Fibroblast of lung (primary cell): ENCODE measurements around the gene ITGAE. TPM values are rescaled to one million over a fixed set of nuclear protein-coding genes. Genes with fewer than 3 reads are reported as not detected.
A peak's percentile ranks its signal among the peaks of the same experiment; 100 is the strongest.

Experiments used
- DNase-seq, 2 donors: peaks; one replicate each; pipeline versions ENCODE4 v3.0.0 to v3.0.0-alpha.2; 2010; ENCODE audit warnings: low read depth in 2 of 2
- H2AFZ ChIP-seq: 2 replicates; pipeline ENCODE4 v1.5.1; 2012; ENCODE audit warnings: low read length, control low read depth, inconsistent platforms
- H3K27ac ChIP-seq: 2 replicates; pipeline ENCODE4 v1.5.1; 2011; ENCODE audit warnings: low read length, control low read depth; ENCODE audit not compliant: insufficient read depth
- H3K27me3 ChIP-seq: 2 replicates; pipeline ENCODE4 v1.5.1; 2011; ENCODE audit warnings: mild to moderate bottlenecking, low read length; ENCODE audit not compliant: control insufficient read depth, insufficient read depth
- H3K36me3 ChIP-seq: 2 replicates; pipeline ENCODE4 v1.5.1; 2011; ENCODE audit warnings: low read length; ENCODE audit not compliant: control insufficient read depth, insufficient read depth
- H3K4me1 ChIP-seq: 2 replicates; pipeline ENCODE4 v1.5.1; 2011; ENCODE audit warnings: low read length; ENCODE audit not compliant: control insufficient read depth, insufficient read depth; ENCODE audit errors: extremely low read depth
- H3K4me2 ChIP-seq: 2 replicates; pipeline ENCODE4 v1.5.1; 2011; ENCODE audit warnings: low read length, control low read depth; ENCODE audit not compliant: insufficient read depth; ENCODE audit errors: extremely low read depth
- H3K4me3 ChIP-seq, 4 experiments: fragments of 200-600 bp in 1 of 4; sonication (generic) in 1 of 4; replicated peaks in 1 of 4; 2 replicates each; pipeline ENCODE4 v1.5.1; 2011 to 2016; ENCODE audit warnings: low read length in 4 of 4, low read depth in 3 of 4, mild to moderate bottlenecking in 3 of 4, control low read depth in 2 of 4, inconsistent platforms in 1 of 4, mixed read lengths in 1 of 4; ENCODE audit not compliant: insufficient read depth in 1 of 4; ENCODE audit errors: control extremely low read depth in 1 of 4
- H3K79me2 ChIP-seq: 2 replicates; pipeline ENCODE4 v1.5.1; 2012; ENCODE audit warnings: mild to moderate bottlenecking, low read length, inconsistent platforms; ENCODE audit not compliant: control insufficient read depth, insufficient read depth
- H3K9ac ChIP-seq: 2 replicates; pipeline ENCODE4 v1.5.1; 2011; ENCODE audit warnings: mild to moderate bottlenecking, low read length, control low read depth; ENCODE audit not compliant: insufficient read depth
- H3K9me3 ChIP-seq: 2 replicates; pipeline ENCODE4 v1.5.1; 2012; ENCODE audit warnings: low read depth, low read length; ENCODE audit not compliant: control insufficient read depth, insufficient read depth
- H4K20me1 ChIP-seq: 2 replicates; pipeline ENCODE4 v1.5.1; 2011; ENCODE audit warnings: low read length; ENCODE audit not compliant: control insufficient read depth, insufficient read depth; ENCODE audit errors: extremely low read depth
- EZH2 ChIP-seq: IDR thresholded peaks from 2 replicates; pipeline ENCODE4 v1.5.1; 2012; ENCODE audit warnings: low read length, control low read depth, mild to moderate bottlenecking; ENCODE audit errors: missing control alignments
- polyA plus RNA-seq, 2 donors: library from polyadenylated mRNA; depleted of rRNA in 1 of 2; stranded (reverse) in 1 of 2; unstranded in 1 of 2; fragments of >200 nt; gene quantifications; 2 replicates each; pipeline ENCODE4 v1.2.1, GENCODE V29; 2011 to 2012; ENCODE audit warnings: missing spikeins in 1 of 2
- total RNA-seq: library from RNA; depleted of rRNA; stranded (reverse); fragments of >200 nt; gene quantifications from 2 replicates; pipeline ENCODE4 v1.2.1, GENCODE V29; 2014
- TF ChIP-seq, protein P1 (sequence below), 2 donors: IDR thresholded peaks in 1 of 2; conservative IDR thresholded peaks in 1 of 2; 1 replicate in 1 of 2; 2 replicates in 1 of 2; pipeline ENCODE4 v1.5.1; 2011 to 2012; ENCODE audit warnings: low read length in 2 of 2, control low read depth in 1 of 2, inconsistent platforms in 1 of 2, low read depth in 1 of 2, mild to moderate bottlenecking in 1 of 2

The ITGAE gene
- total and polyA plus RNA-seq, 2 donors (not counting 1 experiment from before 2014, with no cell fraction given): 29.7 to 72.5 TPM

DNA sequence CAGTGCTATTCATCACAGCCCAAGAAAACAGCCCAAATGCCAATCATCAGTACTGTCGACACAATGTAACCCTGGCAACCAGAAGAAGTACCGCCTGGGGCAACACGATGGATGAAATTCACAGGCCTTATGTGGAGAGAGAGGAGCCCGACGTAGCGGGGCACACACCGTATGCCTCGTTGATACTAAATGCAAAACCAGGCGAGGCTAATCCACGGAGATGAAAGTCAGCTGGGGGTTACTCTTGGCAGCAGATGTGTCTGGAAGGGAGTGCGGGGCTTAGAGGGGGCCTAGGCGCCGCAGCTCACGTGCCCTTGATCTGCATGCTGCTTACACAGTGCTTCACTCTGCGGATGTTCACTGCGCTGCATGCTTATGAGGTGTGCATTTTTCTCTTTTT is 29.8 kb downstream of the ITGAE start:
- Histone ChIP-seq H2AFZ (no peak overlapping the region), H3K27me3 (peaks cover 7% of the 10 kb centered on the region), H4K20me1 (no peaks in the 10 kb centered on the region), H3K27ac (no peak overlapping the region), H3K4me3 (no peak overlapping the region), H3K79me2 (no peaks in the 10 kb centered on the region), H3K9ac (no peak overlapping the region), H3K9me3 (no peaks in the 10 kb centered on the region), H3K4me1 (no peaks in the 10 kb centered on the region), H3K36me3 (no peaks in the 10 kb centered on the region), H3K4me2 (no peak overlapping the region)
- TF ChIP-seq, protein P1, sequence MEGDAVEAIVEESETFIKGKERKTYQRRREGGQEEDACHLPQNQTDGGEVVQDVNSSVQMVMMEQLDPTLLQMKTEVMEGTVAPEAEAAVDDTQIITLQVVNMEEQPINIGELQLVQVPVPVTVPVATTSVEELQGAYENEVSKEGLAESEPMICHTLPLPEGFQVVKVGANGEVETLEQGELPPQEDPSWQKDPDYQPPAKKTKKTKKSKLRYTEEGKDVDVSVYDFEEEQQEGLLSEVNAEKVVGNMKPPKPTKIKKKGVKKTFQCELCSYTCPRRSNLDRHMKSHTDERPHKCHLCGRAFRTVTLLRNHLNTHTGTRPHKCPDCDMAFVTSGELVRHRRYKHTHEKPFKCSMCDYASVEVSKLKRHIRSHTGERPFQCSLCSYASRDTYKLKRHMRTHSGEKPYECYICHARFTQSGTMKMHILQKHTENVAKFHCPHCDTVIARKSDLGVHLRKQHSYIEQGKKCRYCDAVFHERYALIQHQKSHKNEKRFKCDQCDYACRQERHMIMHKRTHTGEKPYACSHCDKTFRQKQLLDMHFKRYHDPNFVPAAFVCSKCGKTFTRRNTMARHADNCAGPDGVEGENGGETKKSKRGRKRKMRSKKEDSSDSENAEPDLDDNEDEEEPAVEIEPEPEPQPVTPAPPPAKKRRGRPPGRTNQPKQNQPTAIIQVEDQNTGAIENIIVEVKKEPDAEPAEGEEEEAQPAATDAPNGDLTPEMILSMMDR (conservative IDR thresholded peaks at IDR 0.05 in 1 of 2, IDR thresholded peaks at IDR 0.05 in 1 of 2; ENCODE audit: low read depth in 1 of 2, low read length in 2 of 2): no peak
- TF ChIP-seq EZH2: no peak
- peak in 1 of 2 donors; percentile 27 for DNase-seq

DNA sequence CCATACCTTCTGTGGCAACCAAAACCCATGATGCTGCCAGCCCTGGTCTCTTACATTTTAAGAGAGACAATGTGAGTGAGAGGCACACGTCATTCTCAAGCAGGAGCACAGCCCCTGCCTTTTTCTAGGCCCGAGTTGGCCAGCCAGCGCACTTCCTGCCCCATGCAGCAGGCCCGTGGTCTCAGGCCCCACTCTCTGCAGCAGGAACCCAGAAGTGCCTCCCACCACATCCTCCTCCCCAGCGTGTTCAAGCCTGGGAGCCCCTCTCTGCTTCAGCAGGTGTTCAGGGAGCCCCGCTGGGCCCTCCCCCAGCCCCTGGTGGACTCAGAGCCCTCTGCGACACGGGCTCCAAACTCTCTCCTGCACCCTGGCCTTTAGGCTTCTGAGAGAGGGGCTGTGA is 30.5 kb downstream of the ITGAE start:
- no peak overlapping the region for H3K4me2 ChIP-seq
- no peaks in the 10 kb centered on the region for H3K79me2 ChIP-seq
- H3K27ac ChIP-seq: no peak overlapping the region
- no peak overlapping the region for H3K4me3 ChIP-seq
- H3K9ac ChIP-seq: no peak overlapping the region
- H3K36me3 ChIP-seq: no peaks in the 10 kb centered on the region
- no peak overlapping the region for H2AFZ ChIP-seq
- H3K9me3 ChIP-seq: no peaks in the 10 kb centered on the region
- no peak for DNase-seq
- peaks cover 7% of the 10 kb centered on the region for H3K27me3 ChIP-seq
- TF ChIP-seq EZH2: no peak
- TF ChIP-seq, protein P1 (conservative IDR thresholded peaks at IDR 0.05 in 1 of 2, IDR thresholded peaks at IDR 0.05 in 1 of 2; ENCODE audit: low read depth in 1 of 2, low read length in 2 of 2): no peak
- no peaks in the 10 kb centered on the region for H4K20me1 ChIP-seq
- H3K4me1 ChIP-seq: no peaks in the 10 kb centered on the region

DNA sequence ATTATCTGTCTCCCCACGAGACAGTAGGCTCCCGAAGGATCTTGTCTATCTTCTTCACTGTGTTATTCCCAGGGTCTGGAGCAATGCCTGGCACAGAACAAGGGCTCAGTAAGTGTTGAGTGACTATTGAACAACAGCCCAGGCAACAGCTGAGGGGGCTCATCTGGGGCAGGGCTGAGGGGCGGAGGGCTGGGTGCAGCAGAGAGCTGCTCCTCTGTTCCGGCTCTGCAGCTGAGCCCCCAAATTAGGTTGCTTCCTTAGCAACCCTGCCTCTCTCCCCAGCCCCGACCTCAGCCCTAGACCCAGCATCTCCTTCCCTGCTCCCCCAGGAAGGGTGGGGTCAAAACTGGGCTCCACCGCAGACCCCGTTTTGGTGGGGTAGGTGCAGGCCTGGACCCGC is 32.2 kb downstream of the ITGAE start:
- H3K9me3 ChIP-seq: no peaks in the 10 kb centered on the region
- H3K9ac ChIP-seq: no peak overlapping the region
- peaks cover 7% of the 10 kb centered on the region for H3K27me3 ChIP-seq
- no peak overlapping the region for H3K4me3 ChIP-seq
- no peaks in the 10 kb centered on the region for H3K36me3 ChIP-seq
- H3K4me2 ChIP-seq: no peak overlapping the region
- H2AFZ ChIP-seq: no peak overlapping the region
- no peak overlapping the region for H3K27ac ChIP-seq
- H3K79me2 ChIP-seq: no peaks in the 10 kb centered on the region
- H3K4me1 ChIP-seq: no peaks in the 10 kb centered on the region
- no peak for TF ChIP-seq EZH2
- TF ChIP-seq, protein P1 (conservative IDR thresholded peaks at IDR 0.05 in 1 of 2, IDR thresholded peaks at IDR 0.05 in 1 of 2; ENCODE audit: low read depth in 1 of 2, low read length in 2 of 2): no peak
- DNase-seq: no peak
- no peaks in the 10 kb centered on the region for H4K20me1 ChIP-seq
